Natural killer cell treated with Interleukin-12 subunit alpha and Interleukin-12 subunit beta and Interleukin-15 and Interleukin-18, amount 100 ng/mL, for 72 hours (primary cell): ENCODE results near the gene CSNK1G1. TPM values are rescaled to one million over a fixed set of nuclear protein-coding genes. Genes with fewer than 3 reads are reported as not detected.
A peak's percentile ranks its signal among the peaks of the same experiment; 100 is the strongest.

ENCODE experiments used
- ATAC-seq, 2 donors: fragments of 150-1000 bp; cut with Tn5 transposase in 1 of 2; sonication (Bioruptor Pico), chemical (Tn5 transposase) in 1 of 2; 2 replicates each; pipeline ENCODE4 v1.10.0; 2021
- DNase-seq: peaks from one replicate; pipeline ENCODE4 v3.0.0; 2022; ENCODE audit warnings: low spot score
- H3K27ac Mint-ChIP-seq, 2 donors: 1 replicate in 1 of 2; 2 replicates in 1 of 2; pipeline ENCODE4 v1.8.0; 2022; ENCODE audit warnings: mixed read lengths in 2 of 2, mild to moderate bottlenecking in 1 of 2, moderate library complexity in 1 of 2
- H3K27me3 Mint-ChIP-seq, 2 donors: 1 replicate in 1 of 2; 2 replicates in 1 of 2; pipeline ENCODE4 v1.8.0; 2022; ENCODE audit warnings: mixed read lengths in 2 of 2
- H3K36me3 Mint-ChIP-seq: one replicate; pipeline ENCODE4 v1.8.0; 2022; ENCODE audit warnings: mixed read lengths
- H3K4me1 Mint-ChIP-seq, 2 donors: 1 replicate in 1 of 2; 2 replicates in 1 of 2; pipeline ENCODE4 v1.8.0; 2022; ENCODE audit warnings: low read depth in 2 of 2, mixed read lengths in 2 of 2, mild to moderate bottlenecking in 1 of 2
- H3K4me3 Mint-ChIP-seq: one replicate; pipeline ENCODE4 v1.8.0; 2022; ENCODE audit warnings: mixed read lengths
- H3K9me3 Mint-ChIP-seq: 2 replicates; pipeline ENCODE4 v1.8.0; 2022; ENCODE audit warnings: mixed read lengths
- total RNA-seq, 2 donors: library from RNA; stranded (reverse); gene quantifications; one replicate each; pipeline ENCODE4 v1.2.3, GENCODE V29; 2022

The CSNK1G1 gene
- total RNA-seq, 2 donors from 2014 or later: 35.4 to 47.5 TPM

DNA sequence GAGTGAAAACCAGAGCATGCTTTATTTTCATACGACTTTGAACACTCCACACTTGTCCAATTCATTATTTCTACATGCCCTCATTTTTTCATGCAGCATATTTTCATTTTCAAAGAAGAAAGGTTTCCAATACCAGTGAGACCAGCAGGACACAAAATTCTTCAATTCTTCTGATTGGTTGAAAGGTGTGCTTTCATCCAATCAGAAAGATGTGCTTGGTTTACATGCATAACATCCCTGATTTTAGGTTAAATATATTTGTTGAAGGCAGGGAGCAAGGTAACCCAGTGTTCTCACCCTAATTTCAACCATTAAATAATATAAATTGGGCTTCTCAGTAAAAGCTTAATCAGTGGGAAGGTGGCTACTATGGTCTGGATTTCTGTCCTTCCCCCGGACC lies 145.6 kb downstream of the CSNK1G1 start:
- ATAC-seq: no peak
- H3K4me3 Mint-ChIP-seq: no peak overlapping the region
- H3K9me3 Mint-ChIP-seq: no peaks in the 10 kb centered on the region

DNA sequence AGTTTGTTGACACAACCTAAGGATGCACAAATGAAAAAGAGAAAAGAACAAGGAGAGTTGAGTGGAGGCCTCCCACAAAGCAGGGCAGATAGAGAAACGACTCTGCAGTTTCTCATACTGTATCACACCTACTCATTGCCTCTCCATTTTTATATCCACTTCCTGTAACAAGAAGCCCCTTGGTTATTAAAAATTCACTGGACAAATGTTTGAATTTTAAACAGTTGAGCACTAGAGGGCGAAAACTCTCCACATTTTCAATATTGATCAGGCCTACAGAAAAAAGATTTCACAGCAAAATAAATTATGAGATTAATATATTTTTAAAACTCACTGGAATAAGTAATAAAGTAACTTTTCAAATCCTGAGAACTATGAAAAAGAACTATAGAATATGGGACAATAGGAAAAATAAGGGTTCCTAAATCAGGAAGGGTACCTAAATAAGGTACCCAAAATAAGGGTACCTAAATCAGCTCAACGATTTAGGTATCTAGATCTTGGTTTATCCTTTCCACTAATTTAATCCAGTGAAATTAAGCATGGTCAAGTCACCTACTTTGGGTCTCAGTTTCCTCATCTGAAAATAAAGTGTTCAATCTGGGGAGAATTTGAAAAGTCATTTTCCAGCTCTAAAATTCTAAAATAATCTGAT lies 146.2 kb downstream of the CSNK1G1 start:
- no peak overlapping the region for H3K4me3 Mint-ChIP-seq
- ATAC-seq (peak in 1 of 2 donors; percentile 82), DNase-seq (no peak)
- peaks cover 8% of the 10 kb centered on the region for H3K36me3 Mint-ChIP-seq
- peaks cover 0 to 6% of the 10 kb centered on the region in 2 donors for H3K4me1 Mint-ChIP-seq
- H3K9me3 Mint-ChIP-seq: no peaks in the 10 kb centered on the region
- H3K27me3 Mint-ChIP-seq: no peaks in the 10 kb centered on the region
- no peak overlapping the region for H3K27ac Mint-ChIP-seq

More for the DNA sequence above, 145.6 kb downstream of the CSNK1G1 start:
- H3K4me1 Mint-ChIP-seq: peaks cover 0 to 6% of the 10 kb centered on the region in 2 donors
- DNase-seq: no peak
- no peaks in the 10 kb centered on the region for H3K27me3 Mint-ChIP-seq
- peaks cover 8% of the 10 kb centered on the region for H3K36me3 Mint-ChIP-seq
- no peak overlapping the region for H3K27ac Mint-ChIP-seq

DNA sequence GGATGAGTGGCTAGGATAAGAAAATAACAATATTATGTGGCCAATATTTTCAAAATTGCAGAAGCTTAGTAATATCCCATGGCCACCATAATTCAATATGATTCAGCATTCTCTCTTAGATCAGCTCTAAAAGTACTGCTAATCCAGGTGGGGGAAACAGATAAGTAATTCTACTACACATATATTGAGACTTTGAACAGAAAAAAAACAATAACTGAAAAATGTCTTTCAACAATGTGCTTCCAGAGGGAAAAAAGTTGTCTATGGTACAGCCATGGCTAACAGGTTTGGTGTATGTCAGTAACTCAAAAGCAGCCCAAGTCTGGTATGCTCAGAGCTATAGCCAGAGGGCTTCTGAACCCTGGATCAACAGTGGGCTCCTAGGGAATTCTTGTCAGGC lies 150.8 kb downstream of the CSNK1G1 start:
- peaks cover 0 to 6% of the 10 kb centered on the region in 2 donors for H3K4me1 Mint-ChIP-seq
- no peaks in the 10 kb centered on the region for H3K27me3 Mint-ChIP-seq
- DNase-seq (no peak), ATAC-seq (no peak)
- no peaks in the 10 kb centered on the region for H3K9me3 Mint-ChIP-seq
- H3K27ac Mint-ChIP-seq: no peak overlapping the region
- peaks cover 12% of the 10 kb centered on the region for H3K36me3 Mint-ChIP-seq
- H3K4me3 Mint-ChIP-seq: no peak overlapping the region

DNA sequence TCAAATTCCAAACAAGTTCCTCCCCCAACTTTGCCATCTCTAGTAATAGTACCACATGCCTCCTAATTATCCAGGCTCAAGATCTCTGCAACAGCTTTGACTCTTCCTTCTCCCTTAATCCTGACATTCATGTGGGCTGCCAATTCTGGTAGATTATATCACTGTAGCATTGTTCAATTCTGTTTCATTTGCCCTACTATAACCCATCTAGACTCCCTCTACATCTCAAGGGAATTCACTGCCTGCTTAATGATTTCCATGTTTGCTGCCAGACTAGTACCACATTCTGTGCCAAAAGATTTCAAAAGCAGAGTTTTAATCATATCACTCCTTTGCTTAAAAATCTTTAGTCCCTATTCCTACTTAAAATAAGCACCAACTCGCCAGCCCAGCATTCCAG lies 158.5 kb downstream of the CSNK1G1 start:
- no peaks in the 10 kb centered on the region for H3K9me3 Mint-ChIP-seq
- H3K27ac Mint-ChIP-seq: no peak overlapping the region
- H3K4me3 Mint-ChIP-seq: no peak overlapping the region
- peaks cover 5% of the 10 kb centered on the region for H3K36me3 Mint-ChIP-seq
- DNase-seq (no peak), ATAC-seq (no peak)
- H3K4me1 Mint-ChIP-seq: no peaks in the 10 kb centered on the region
- H3K27me3 Mint-ChIP-seq: no peaks in the 10 kb centered on the region

DNA sequence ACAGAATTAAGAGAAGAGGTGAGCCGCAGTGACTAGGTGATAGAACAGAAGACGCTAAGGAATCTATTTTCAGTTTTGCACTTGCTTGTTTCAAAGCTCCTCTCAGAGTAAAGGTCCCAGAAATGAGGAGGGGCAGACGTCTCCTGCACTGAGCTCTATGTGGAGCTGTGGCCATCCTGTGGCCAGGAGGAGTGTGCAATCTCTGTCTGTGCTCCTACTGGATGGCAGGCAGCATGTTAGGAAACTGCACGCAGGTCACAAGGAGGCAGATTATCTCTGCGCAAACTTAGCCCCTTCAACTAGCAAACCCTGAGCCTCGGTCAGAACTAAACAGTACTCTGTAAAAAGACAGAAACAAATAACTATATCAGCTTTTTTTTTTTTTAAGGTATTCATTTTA lies 162.0 kb downstream of the CSNK1G1 start:
- Mint-ChIP-seq H3K36me3 (no peaks in the 10 kb centered on the region), H3K9me3 (no peaks in the 10 kb centered on the region), H3K4me3 (no peak overlapping the region), H3K27ac (no peak overlapping the region), H3K4me1 (peaks cover 0 to 4% of the 10 kb centered on the region in 2 donors), H3K27me3 (no peaks in the 10 kb centered on the region)
- DNase-seq: no peak
- no peak for ATAC-seq

DNA sequence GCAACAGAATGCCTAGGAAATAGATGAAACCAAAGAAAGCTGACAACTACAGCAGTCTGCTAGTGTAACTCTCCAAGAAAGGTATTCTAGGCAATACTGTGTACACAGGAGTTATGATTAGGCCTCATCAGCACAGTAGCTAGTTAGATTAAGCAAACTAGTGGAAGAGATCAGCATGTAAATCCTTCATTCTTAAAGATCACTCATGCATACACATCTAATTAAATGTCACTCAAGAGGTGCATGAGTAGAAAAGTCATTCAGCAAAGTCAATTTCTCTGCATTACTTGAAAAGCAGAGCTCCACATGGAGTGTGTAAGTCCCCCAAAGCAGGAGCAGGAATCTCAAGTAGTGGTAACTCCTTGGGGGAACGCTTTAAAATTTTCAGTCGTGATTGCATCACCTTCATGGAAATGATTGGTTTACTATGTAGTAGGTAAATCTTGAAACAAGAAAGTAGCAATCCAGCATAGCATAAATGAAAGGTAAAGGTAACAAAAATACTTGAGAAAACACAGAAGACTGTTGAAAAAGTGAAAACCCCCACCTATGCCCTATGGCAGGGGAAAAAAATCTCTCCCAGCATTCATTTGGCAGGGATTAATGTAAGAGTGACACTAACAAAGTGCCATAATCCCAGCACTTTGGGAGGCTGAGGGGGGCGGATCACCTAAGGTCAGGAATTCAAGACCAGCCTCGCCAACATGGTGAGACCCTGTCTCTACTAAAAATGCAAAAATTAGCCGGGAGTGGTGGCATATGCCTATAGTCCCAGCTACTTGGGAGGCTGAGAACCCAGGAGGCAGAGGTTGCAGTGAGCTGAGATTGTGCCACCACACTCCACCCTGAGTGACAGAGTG lies 163.8 kb downstream of the CSNK1G1 start:
- H3K4me1 Mint-ChIP-seq: peaks cover 4 to 20% of the 10 kb centered on the region in 2 donors
- DNase-seq (no peak), ATAC-seq (no peak)
- no peak overlapping the region for H3K27ac Mint-ChIP-seq
- no peak overlapping the region for H3K4me3 Mint-ChIP-seq
- H3K36me3 Mint-ChIP-seq: no peaks in the 10 kb centered on the region
- H3K9me3 Mint-ChIP-seq: no peaks in the 10 kb centered on the region
- H3K27me3 Mint-ChIP-seq: no peaks in the 10 kb centered on the region

DNA sequence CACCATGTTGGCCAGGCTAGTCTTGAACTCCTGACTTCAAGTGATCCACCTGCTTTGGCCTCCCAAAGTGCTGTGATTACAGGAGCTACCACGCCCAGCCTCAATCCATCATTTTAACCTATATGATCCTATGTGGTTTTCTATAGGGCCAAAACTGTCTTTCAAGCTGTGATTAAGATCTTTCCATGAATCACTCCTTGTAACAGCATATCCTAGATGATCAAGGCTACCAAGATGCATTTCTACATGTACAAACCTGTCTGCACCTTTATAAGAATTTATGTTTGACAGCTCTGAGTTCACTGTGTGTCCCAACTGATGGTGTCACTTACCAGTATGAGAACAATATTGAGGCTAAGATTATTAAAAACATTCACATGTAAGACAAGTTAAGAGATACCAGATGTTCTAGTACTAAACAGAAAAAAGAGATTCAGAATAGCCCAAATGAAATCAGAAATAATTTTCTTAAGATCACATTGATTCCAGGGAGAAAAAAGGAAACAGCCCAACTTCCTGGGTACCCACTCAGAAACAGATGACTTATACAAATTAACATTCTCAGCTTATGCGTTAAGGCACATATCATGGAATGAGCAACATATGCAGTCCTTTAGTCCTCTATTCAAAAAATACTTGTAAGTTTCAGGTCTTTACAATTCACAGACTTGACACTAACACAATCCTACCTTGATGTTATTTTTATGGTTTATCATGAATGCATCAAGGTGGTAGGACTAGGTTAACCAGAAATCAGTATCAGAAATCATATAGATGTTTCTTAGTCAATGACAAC lies 168.4 kb downstream of the CSNK1G1 start:
- Mint-ChIP-seq H3K36me3 (no peaks in the 10 kb centered on the region), H3K9me3 (no peaks in the 10 kb centered on the region), H3K4me3 (peak overlapping the region; percentile 69), H3K4me1 (peaks cover 4 to 20% of the 10 kb centered on the region in 2 donors), H3K27me3 (no peaks in the 10 kb centered on the region), H3K27ac (peak overlapping the region; percentile 39 to 78)
- DNase-seq: no peak
- ATAC-seq: peak in 1 of 2 donors; percentile 15

DNA sequence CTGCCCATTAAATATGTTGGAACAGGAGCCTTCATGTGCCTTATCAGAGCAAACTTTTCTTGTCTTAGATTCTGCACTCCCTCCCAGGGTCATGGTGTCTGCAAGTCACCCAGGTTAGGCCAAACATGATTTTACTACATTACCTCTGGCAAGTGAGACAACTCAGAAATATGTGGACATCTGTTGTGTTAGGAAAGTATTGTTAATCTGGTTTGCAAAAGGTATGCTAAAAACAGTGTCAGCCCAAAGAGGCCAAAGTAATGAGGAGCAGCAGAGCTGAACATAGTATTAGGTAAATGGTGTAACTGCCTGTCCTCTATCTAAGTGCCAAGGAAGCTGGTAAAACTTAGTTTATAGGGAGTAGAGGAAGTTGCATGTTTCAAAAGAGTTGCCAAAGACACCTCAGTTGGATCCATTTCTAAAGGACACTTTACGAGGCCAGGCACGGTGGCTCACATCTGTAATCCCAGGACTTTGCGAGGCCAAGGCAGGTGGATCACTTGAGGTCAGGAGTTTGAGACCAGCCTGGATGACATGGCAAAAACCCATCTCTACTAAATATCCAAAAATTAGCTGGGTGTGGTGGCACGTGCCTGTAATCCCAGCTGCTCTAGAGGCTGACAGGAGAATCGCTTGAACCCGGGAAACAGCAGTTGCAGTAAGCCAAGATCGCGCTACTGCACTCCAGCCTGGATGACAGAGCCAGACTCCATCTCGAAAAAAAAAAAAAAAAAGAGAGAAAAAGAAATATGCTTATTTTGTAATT lies 170.6 kb downstream of the CSNK1G1 start:
- DNase-seq: no peak
- Mint-ChIP-seq H3K4me1 (peaks cover 4 to 20% of the 10 kb centered on the region in 2 donors), H3K27me3 (no peaks in the 10 kb centered on the region), H3K4me3 (no peak overlapping the region), H3K36me3 (no peaks in the 10 kb centered on the region), H3K27ac (no peak overlapping the region), H3K9me3 (no peaks in the 10 kb centered on the region)
- ATAC-seq: no peak

DNA sequence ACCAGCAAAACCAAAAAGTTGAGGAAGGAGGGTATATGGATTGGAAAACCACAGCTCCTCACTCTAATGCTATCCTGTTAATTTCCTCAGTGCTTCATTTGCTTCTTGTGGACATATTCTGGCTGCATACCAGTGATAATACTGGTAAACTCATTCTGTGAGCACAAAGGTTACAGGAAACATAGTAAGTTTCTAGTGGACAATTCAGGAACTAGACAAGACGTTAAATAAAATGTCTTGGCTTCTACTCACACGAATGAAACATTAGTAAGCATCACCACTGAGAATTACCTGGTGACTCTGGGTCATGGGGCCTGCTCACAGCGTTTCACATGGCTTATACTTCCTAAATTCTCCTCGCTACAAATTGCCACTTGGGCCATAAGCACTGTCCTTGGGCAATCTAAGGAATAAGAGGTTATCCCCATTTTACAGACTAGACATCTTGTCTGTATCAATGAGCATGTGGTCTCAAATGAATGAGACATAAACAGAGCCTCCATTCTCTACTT lies 173.1 kb downstream of the CSNK1G1 start:
- Mint-ChIP-seq H3K4me1 (peaks cover 0 to 6% of the 10 kb centered on the region in 2 donors), H3K9me3 (no peaks in the 10 kb centered on the region), H3K27me3 (no peaks in the 10 kb centered on the region), H3K27ac (no peak overlapping the region), H3K36me3 (peaks cover 6% of the 10 kb centered on the region), H3K4me3 (no peak overlapping the region)
- no peak for DNase-seq
- no peak for ATAC-seq

DNA sequence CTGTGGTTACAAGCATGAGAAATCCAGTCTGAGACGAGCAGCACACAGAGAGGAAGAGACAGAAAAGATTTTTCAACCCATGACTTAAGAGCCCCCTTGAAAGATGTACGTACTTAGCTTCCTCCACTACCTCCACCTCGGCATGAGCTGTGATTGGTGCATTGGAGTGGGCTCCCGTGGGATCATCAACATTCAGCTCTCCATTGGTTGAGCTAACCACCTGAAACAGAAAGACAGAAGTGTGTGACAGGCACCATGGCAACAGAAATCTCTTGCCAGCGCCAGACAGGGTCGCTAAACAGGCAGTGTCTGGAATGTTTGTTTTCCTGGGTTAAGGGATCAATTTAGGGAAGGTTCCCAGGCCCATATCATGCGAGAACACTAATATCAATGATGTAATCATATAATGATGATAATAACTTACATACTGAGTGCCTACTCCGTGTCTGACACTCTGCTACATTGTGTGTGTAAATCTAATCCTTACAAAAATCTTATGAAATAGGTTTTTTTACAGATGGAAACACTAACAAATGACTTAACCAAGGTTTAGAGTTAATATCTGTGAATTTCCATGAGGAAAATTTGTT lies 175.6 kb downstream of the CSNK1G1 start:
- Mint-ChIP-seq H3K9me3 (no peaks in the 10 kb centered on the region), H3K4me1 (no peaks in the 10 kb centered on the region), H3K36me3 (peaks cover 6% of the 10 kb centered on the region), H3K27me3 (no peaks in the 10 kb centered on the region), H3K27ac (no peak overlapping the region), H3K4me3 (no peak overlapping the region)
- DNase-seq (no peak), ATAC-seq (no peak)

DNA sequence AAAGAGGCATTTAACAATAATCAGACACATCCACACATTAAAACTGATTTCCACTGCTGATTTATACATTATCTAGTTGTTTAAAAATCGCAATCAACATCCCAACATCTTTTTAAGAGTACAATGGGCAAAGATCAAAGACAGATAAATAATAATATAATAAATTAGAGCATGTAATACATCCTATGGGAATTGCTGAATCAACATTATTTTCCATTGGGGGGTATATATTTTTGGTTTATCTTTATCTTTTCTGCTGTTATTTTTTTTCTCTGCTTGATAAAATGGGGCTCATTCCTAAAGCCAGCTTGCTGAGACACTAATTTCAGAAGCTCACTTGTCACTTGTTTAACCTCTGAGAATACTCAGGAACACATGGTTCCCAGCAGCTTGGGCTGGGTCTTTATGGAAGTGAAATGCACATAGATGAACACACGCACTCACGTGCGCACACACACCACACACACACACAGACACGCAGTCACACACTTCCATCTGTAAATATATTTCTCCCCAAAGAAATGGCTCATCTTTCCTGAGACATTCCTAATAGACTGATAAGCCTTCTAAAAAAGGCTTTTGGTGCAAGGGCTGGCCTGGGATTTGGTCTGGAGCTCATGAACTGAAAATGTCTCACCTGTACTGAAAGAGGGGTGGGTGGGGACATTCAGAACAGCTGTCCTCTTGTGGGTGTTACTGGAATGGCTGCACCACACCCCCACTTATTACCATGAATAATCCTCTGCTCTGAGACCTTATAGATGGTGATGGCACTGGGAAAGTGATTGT lies 189.7 kb downstream of the CSNK1G1 start:
- no peak for DNase-seq
- ATAC-seq: no peak
- H3K9me3 Mint-ChIP-seq: no peaks in the 10 kb centered on the region
- peak overlapping the region in 1 of 2 donors; percentile 51 for H3K27ac Mint-ChIP-seq
- H3K36me3 Mint-ChIP-seq: peaks cover 7% of the 10 kb centered on the region
- no peak overlapping the region for H3K4me3 Mint-ChIP-seq
- peaks cover 28 to 30% of the 10 kb centered on the region in 2 donors for H3K4me1 Mint-ChIP-seq
- H3K27me3 Mint-ChIP-seq: no peaks in the 10 kb centered on the region

DNA sequence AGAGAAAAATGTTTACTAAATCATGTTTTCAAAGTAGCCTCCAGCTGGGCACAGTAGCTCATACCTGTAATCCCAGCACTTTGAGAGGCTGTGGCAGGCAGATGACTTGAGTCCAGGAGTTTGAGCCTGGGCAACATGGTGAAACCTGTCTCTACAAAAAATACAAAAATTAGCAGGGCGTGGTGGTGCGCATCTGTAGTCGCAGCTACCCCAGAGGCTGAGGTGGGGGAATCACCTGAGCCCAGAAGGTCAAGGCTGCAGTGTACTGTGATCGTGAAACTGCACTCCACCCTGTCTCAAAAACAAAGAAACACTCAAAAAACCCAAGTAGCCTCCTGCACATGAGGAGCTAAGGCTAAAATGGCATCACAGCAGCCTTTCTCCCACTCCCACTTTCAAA lies 191.5 kb downstream of the CSNK1G1 start:
- DNase-seq: no peak
- peak overlapping the region; percentile 85 for H3K4me3 Mint-ChIP-seq

More for the DNA sequence above, 191.5 kb downstream of the CSNK1G1 start:
- Mint-ChIP-seq H3K27me3 (no peaks in the 10 kb centered on the region), H3K9me3 (no peaks in the 10 kb centered on the region), H3K27ac (peak overlapping the region; percentile 87 to 93), H3K36me3 (peaks cover 16% of the 10 kb centered on the region), H3K4me1 (peaks cover 37 to 38% of the 10 kb centered on the region in 2 donors)
- ATAC-seq: no peak
